ENCODE results near the gene CAPS. TPM values are rescaled to one million over a fixed set of nuclear protein-coding genes. Genes with fewer than 3 reads are reported as not detected.

Gene CAPS
- total RNA-seq, 2 experiments from 2014 or later: 2.1 to 2.8 TPM

GRCh38 chr19:5947435-5947834 is 33.4 kb downstream of the CAPS start:
- Mint-ChIP-seq H3K9me3 (no peaks in the 10 kb centered on the region), H3K4me3 (no peak overlapping the region), H3K36me3 (ENCODE audit: low read depth) (peaks cover 40% of the 10 kb centered on the region), H3K27ac (peak overlapping the region; percentile 75), H3K27me3 (no peaks in the 10 kb centered on the region), H3K4me1 (ENCODE audit: low read depth) (peaks cover 87% of the 10 kb centered on the region)
- intact Hi-C loops (cut with micrococcal nuclease): no loop called here
- no peak for ATAC-seq
- no peak for TF ChIP-seq CTCF (IDR thresholded peaks at IDR 0.05)
- POLR2A ChIA-PET: interaction anchor here (1.0 to 2.9 kb wide), 3 partner anchors 10 to 44 kb away, joined by 3 to 9 read pairs (median 8); partner anchors contain the start of gene NDUFA11
- CTCF ChIA-PET: interaction anchor here (1.1 to 3.2 kb wide), 3 partner anchors 20 to 75 kb away, joined by 3 to 16 read pairs (median 13); no protein-coding TSS in a partner anchor
- no peak for DNase-seq

- POLR2A ChIA-PET: interaction anchor here (0.6 to 2.9 kb wide), 7 partner anchors 11 to 55 kb away, joined by 3 to 9 read pairs (median 5); no protein-coding TSS in a partner anchor
- CTCF ChIA-PET: interaction anchor here (1.5 to 10.7 kb wide), 7 partner anchors 13 to 145 kb away, joined by 3 to 108 read pairs (median 11); partner anchors contain the start of gene RANBP3
- Mint-ChIP-seq H3K27ac (peak overlapping the region; percentile 96), H3K4me3 (peak overlapping the region; percentile 31), H3K36me3 (ENCODE audit: low read depth) (peaks cover 55% of the 10 kb centered on the region), H3K4me1 (ENCODE audit: low read depth) (peaks cover 91% of the 10 kb centered on the region), H3K27me3 (no peaks in the 10 kb centered on the region), H3K9me3 (no peaks in the 10 kb centered on the region)
- intact Hi-C loops (cut with micrococcal nuclease): no loop called here
- peak; percentile 51 for DNase-seq
- ATAC-seq: peak; percentile 42
- no peak for TF ChIP-seq CTCF (IDR thresholded peaks at IDR 0.05)
Observed at GRCh38 chr19:5948752-5949564, 34.9 kb downstream of the CAPS start.

- ATAC-seq (peak; percentile 67), DNase-seq (peak; percentile 63)
- Mint-ChIP-seq H3K27me3 (no peaks in the 10 kb centered on the region), H3K4me3 (peak overlapping the region; percentile 48), H3K9me3 (no peaks in the 10 kb centered on the region), H3K27ac (peak overlapping the region; percentile 96), H3K36me3 (ENCODE audit: low read depth) (peaks cover 59% of the 10 kb centered on the region), H3K4me1 (ENCODE audit: low read depth) (peaks cover 93% of the 10 kb centered on the region)
- no peak for TF ChIP-seq CTCF (IDR thresholded peaks at IDR 0.05)
- POLR2A ChIA-PET: interaction anchor here (1.1 to 1.6 kb wide), 2 partner anchors 15 to 16 kb away, joined by 3 to 5 read pairs; no protein-coding TSS in a partner anchor
- CTCF ChIA-PET: interaction anchor here (1.5 to 10.7 kb wide), 6 partner anchors 12 to 146 kb away, joined by 3 to 108 read pairs (median 8); partner anchors contain the start of gene RANBP3
- intact Hi-C loops (cut with micrococcal nuclease): no loop called here
Observed at GRCh38 chr19:5949792-5950305, 35.8 kb downstream of the CAPS start.

GRCh38 chr19:5950741-5951140 is 36.7 kb downstream of the CAPS start:
- Mint-ChIP-seq H3K4me3 (no peak overlapping the region), H3K36me3 (ENCODE audit: low read depth) (peaks cover 62% of the 10 kb centered on the region), H3K9me3 (no peaks in the 10 kb centered on the region), H3K27me3 (no peaks in the 10 kb centered on the region), H3K27ac (peak overlapping the region; percentile 96), H3K4me1 (ENCODE audit: low read depth) (peaks cover 91% of the 10 kb centered on the region)
- DNase-seq (no peak), ATAC-seq (no peak)
- ChIA-PET POLR2A (interaction anchor here (1.1 to 1.8 kb wide), 6 partner anchors 12 to 122 kb away, joined by 3 to 5 read pairs (median 4); partner anchors contain the start of genes NDUFA11, RANBP3 and VMAC), CTCF (interaction anchor here (1.4 to 10.7 kb wide), 4 partner anchors 19 to 147 kb away, joined by 3 to 108 read pairs (median 6); partner anchors contain the start of gene RANBP3)
- no peak for TF ChIP-seq CTCF (IDR thresholded peaks at IDR 0.05)
- intact Hi-C loops (cut with micrococcal nuclease): no loop called here

All from activated CD8-positive, alpha-beta T cell treated with anti-CD3 and anti-CD28 coated beads for 36 hours (primary cell).